Measurements from ENCODE around the gene ARHGAP29.
"Not testable (repeated sequence)": the region's sequence is repeated elsewhere in the genome, so short reads cannot be mapped to it uniquely, and the experiment has no call there.

The ARHGAP29 gene

GRCh38 chr1:94231746-94232145 lies 5.6 kb downstream of the ARHGAP29 start:
- DNase-seq = no peak

- no peak for DNase-seq
Measured at GRCh38 chr1:94230920-94231319, 6.5 kb downstream of the ARHGAP29 start.

GRCh38 chr1:94228640-94229375 lies 8.6 kb downstream of the ARHGAP29 start:
- DNase-seq = no peak

- DNase-seq = no peak
Measured at GRCh38 chr1:94227624-94228023, 9.8 kb downstream of the ARHGAP29 start.

GRCh38 chr1:94225845-94226244 lies 11.5 kb downstream of the ARHGAP29 start:
- DNase-seq = no peak

GRCh38 chr1:94218332-94218731 lies 19.1 kb downstream of the ARHGAP29 start:
- DNase-seq = no peak

- no peak for DNase-seq
Measured at GRCh38 chr1:94215955-94216354, 21.4 kb downstream of the ARHGAP29 start.

- no peak for DNase-seq
Measured at GRCh38 chr1:94209982-94210381, 27.4 kb downstream of the ARHGAP29 start.

- DNase-seq = no peak
Measured at GRCh38 chr1:94209425-94209824, 28.0 kb downstream of the ARHGAP29 start.

GRCh38 chr1:94207695-94208094 lies 29.7 kb downstream of the ARHGAP29 start:
- DNase-seq = no peak

GRCh38 chr1:94205639-94206038 lies 31.7 kb downstream of the ARHGAP29 start:
- no peak for DNase-seq

GRCh38 chr1:94202241-94202640 lies 35.1 kb downstream of the ARHGAP29 start:
- no peak for DNase-seq

GRCh38 chr1:94199398-94199797 lies 38.0 kb downstream of the ARHGAP29 start:
- no peak for DNase-seq

- DNase-seq = no peak
Measured at GRCh38 chr1:94194079-94194865, 43.1 kb downstream of the ARHGAP29 start.

GRCh38 chr1:94193128-94193527 lies 44.3 kb downstream of the ARHGAP29 start:
- DNase-seq = no peak

GRCh38 chr1:94191216-94191615 lies 46.2 kb downstream of the ARHGAP29 start:
- DNase-seq = no peak

GRCh38 chr1:94186946-94187345 lies 50.4 kb downstream of the ARHGAP29 start:
- DNase-seq = no peak

GRCh38 chr1:94183197-94183815 lies 54.1 kb downstream of the ARHGAP29 start:
- DNase-seq = no peak

GRCh38 chr1:94182191-94182590 lies 55.2 kb downstream of the ARHGAP29 start:
- DNase-seq = no peak

- DNase-seq = no peak
Measured at GRCh38 chr1:94180650-94181049, 56.7 kb downstream of the ARHGAP29 start.

GRCh38 chr1:94178901-94179300 lies 58.5 kb downstream of the ARHGAP29 start:
- DNase-seq = no peak

- DNase-seq = no peak
Measured at GRCh38 chr1:94169126-94169525, 68.3 kb downstream of the ARHGAP29 start.

- DNase-seq = no peak
Measured at GRCh38 chr1:94165843-94166242, 71.5 kb downstream of the ARHGAP29 start.

GRCh38 chr1:94164885-94165284 lies 72.5 kb downstream of the ARHGAP29 start:
- not testable (repeated sequence) for DNase-seq
